Measurements from ENCODE around the gene MYT1.
"Not testable (repeated sequence)": the region's sequence is repeated elsewhere in the genome, so short reads cannot be mapped to it uniquely, and the experiment has no call there.

MYT1 gene

GRCh38 chr20:64230461-64231145 is 66.4 kb downstream of the MYT1 start:
- DNase-seq (ENCODE audit: low read depth in 3 of 3), result no peak

DNA sequence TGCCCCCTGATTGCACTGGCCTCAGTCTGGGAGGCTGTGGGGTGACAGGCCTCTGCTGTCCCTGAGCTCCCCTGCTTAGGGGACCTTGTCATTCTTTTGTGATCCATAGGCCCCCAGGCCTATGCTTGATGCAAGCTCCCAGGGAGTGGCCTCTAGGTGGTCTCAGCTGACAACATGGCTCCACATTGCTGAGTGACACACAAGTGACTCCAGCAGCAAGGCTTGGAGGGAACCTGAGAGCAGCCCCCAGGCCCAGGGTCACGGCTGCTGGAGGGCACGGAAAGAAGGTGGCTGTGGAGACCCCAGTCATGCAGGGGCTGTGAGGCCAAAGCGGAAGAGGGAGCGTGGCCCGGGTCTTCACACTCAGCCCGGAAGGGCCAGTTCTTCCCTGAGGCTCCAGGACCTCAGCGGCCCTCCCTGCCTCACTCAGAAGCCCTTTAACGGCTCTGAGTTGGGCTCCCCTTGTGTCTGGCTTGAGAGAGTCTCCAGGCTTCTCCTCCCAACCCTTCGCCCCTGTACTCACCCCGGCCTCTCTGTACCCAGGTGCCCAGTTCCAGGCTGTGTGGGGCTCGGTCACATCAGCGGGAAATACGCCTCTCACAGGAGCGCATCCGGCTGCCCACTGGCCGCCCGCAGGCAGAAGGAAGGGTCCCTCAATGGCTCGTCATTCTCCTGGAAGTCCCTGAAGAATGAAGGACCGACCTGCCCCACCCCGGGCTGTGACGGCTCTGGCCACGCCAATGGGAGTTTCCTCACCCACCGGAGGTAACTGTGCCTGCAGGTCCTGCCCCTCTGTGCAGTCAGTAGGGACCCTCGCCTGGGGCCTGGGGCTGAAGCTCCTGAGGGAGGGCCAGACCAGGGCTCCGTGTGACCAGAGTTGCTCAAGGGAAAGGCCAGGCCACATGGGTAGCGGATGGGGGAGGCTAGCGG is 67.6 kb downstream of the MYT1 start:
- DNase-seq (ENCODE audit: low read depth in 3 of 3), result no peak

DNA sequence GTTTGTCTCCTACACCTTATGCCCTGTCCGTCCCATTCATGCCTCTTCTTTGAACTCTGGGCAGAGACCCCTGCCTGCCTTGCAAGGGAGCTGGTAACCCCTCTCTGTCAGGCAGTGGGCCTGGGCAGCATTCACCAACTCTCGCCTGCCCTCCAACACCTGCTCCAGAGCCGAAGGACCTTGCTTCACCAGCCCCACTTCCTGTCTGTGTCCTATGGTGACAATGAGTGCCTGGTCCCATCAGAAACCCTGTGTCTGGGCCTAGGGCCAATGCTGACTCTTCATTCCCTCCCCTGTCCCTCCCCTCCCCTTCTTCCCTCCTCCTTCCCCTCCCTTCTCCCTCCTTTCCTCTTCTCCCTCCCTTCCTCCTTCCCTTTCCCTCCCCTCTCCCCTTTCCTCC is 68.5 kb downstream of the MYT1 start:
- DNase-seq (ENCODE audit: low read depth in 3 of 3), result no peak

GRCh38 chr20:64233725-64234124 is 69.5 kb downstream of the MYT1 start:
- DNase-seq (ENCODE audit: low read depth in 3 of 3), result no peak

DNA sequence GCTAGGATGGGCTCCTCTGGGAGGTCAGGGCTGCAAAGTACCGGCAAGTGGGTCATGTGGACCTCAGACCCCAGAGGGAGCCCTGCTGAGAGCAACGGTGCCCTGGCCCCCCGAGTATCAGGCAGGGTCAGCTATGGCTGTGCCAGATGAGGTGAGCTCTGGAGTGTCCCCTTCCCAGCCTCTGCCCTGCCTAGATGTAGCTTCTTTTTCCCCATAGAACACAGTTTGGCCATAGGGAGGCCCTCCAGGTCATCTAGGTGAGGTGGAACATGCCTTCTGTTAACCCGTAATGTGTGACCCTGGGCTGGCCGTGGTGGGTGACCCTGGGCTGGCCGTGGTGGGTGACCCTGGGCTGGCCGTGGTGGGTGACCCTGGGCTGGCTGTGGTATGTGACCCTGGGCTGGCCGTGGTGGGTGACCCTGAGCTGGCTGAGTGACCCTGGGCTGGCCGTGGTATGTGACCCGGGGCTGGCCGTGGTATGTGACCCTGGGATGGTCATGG is 70.1 kb downstream of the MYT1 start:
- no peak for DNase-seq (ENCODE audit: low read depth in 3 of 3)

DNA sequence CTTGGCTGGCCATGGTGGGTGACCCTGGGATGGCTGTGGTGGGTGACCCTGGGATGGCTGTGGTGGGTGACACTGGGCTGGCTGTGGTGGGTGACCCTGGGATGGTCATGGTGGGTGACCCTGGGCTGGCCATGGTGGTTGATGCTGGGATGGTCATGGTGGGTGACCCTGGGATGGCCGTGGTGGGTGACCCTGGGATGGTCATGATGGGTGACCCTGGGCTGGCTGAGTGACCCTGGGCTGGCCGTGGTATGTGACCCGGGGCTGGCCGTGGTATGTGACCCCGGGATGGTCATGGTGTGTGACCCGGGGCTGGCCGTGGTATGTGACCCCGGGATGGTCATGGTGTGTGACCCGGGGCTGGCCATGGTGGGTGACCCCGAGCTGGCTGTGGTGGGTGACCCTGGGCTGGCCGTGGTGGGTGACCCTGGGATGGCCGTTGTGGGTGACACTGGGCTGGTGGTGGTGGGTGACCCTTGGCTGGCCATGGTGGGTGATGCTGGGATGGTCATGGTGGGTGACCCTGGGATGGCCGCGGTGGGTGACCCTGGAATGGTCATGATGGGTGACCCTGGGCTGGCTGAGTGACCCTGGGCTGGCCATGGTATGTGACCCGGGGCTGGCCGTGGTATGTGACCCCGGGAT is 70.8 kb downstream of the MYT1 start:
- not testable (repeated sequence) for DNase-seq (ENCODE audit: low read depth in 3 of 3)

- no peak for DNase-seq (ENCODE audit: low read depth in 3 of 3)
These were observed 72.2 kb downstream of the MYT1 start for GRCh38 chr20:64236137-64237088.

- no peak for DNase-seq (ENCODE audit: low read depth in 3 of 3)
These were observed 73.1 kb downstream of the MYT1 start for GRCh38 chr20:64237316-64237715.

DNA sequence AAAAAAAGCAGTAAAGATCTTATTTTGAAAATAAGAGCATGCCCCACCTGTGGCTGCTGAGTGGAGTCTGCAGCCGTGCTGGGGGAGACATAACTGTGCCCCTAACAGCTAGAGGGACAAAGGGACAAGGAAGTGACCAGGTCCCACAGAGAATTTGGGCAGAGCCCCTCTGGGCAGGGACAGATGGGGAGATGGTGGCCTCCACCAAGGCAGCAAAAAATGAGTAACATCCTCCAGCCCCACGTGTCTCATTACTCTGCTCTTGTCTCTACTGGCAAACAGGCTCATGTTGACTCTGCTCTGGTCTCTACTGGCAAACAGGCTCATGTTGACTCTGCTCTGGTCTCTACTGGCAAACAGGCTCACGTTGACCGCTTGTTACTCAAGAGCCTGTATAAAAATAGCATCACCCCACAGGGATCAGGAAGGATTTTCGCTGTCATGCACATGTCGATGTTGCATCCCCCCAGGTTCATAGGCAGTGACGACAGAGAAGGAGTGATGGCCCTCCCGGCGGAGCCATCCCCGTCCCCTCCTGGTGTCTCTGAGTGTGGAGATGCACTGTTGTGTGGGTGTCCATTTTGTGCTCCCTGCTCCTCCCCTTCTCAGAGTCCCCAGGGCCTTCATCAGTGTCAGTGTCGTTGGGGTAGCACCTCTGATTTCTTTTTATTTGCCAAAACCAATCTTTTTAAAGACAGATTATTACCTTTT is 74.0 kb downstream of the MYT1 start:
- no peak for DNase-seq (ENCODE audit: low read depth in 3 of 3)

DNA sequence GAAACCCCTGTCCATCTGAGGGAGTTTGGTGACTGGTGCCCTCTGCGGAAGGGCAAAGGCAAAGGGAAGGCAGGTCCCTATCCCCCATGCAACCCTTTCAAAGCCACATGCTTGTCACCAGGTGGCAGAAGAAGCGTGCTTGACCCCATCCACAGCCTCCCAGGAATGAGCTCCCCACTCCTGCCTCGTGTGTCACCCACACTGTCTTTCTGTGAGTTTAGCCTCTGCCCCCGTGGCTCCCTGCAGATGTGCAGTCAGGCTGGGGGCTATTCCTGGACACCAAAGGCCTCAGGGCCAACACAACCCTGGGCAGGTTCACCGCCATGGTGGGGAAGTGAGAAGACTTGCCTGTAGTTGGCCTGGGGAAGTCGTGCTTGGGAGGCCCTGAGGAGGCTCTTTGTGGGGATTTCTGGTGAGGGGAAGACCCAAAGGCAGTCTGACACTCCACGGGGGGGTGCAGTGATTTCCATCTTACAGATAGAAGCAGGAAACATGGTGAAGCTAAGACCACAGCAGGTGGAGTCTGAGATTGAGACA is 74.7 kb downstream of the MYT1 start:
- DNase-seq (ENCODE audit: low read depth in 3 of 3), result no peak

GRCh38 chr20:64239449-64240242 is 75.4 kb downstream of the MYT1 start:
- no peak for DNase-seq (ENCODE audit: low read depth in 3 of 3)

GRCh38 chr20:64240243-64241015 is 76.2 kb downstream of the MYT1 start:
- DNase-seq (ENCODE audit: low read depth in 3 of 3), result no peak

DNA sequence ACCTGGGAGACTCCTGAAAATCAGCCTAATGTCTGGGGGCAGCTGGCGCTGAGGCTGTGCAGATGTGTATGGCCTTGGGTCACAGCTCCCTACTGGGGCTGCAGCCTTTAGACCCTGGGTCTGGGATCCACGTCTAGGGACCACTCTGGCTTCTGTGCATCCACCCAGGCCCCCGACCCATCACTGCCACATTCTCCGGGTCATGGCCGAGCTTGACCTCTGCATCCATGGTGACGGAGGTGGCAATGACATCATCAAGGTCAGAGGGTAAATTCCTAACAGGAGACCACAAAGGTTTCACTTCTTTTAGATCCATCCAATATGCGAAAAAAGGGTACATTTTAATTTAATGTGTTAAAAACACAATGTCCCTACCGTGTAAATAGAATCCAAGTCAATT is 76.8 kb downstream of the MYT1 start:
- no peak for DNase-seq (ENCODE audit: low read depth in 3 of 3)

GRCh38 chr20:64242003-64242796 is 77.9 kb downstream of the MYT1 start:
- DNase-seq (ENCODE audit: low read depth in 3 of 3), result no peak

GRCh38 chr20:64242797-64243475 is 78.7 kb downstream of the MYT1 start:
- DNase-seq (ENCODE audit: low read depth in 3 of 3), result no peak

DNA sequence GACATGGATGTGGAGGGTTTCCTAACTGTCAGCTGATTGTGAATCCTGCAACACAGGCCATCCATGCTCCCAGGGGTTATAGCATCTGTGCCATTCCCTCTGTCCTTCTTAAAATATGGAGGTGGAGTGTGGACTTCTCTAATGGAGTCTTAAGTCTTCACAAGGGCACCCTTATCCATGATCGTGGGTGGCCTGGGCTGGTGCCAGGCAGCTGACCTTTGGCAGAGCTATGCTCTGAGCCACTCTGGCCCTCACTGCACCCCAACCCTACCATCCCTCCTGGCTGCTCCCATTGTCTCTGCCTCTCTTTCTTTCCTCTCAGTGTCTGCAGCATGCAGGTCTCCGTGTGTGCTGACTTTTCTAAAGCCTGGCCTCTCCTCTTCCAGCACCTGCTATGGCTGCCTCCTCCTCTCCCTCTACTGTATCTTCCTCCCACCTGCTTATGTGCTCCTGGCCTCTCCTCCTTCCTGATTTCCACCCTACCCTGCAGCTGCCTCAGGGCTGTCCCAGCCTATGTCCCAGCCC is 80.1 kb downstream of the MYT1 start:
- DNase-seq (ENCODE audit: low read depth in 3 of 3), result no peak
